NAMALWA (cell line): Measurements from ENCODE around the gene ARHGEF6.

Experiments used
- DNase-seq: peaks from one replicate; pipeline ENCODE4 v3.0.0-alpha.2; 2015; ENCODE audit warnings: low spot score

ARHGEF6 gene

GRCh38 chrX:136646602-136647239, 134.0 kb downstream of the ARHGEF6 start:
- no peak for DNase-seq

GRCh38 chrX:136643243-136643642, 137.5 kb downstream of the ARHGEF6 start:
- DNase-seq, result no peak

GRCh38 chrX:136639506-136640176, 141.1 kb downstream of the ARHGEF6 start:
- no peak for DNase-seq

GRCh38 chrX:136636121-136636520, 144.6 kb downstream of the ARHGEF6 start:
- DNase-seq, result no peak

- DNase-seq, result no peak
Observed at GRCh38 chrX:136635235-136635634, 145.5 kb downstream of the ARHGEF6 start.

- no peak for DNase-seq
Observed at GRCh38 chrX:136630881-136631280, 149.9 kb downstream of the ARHGEF6 start.

- DNase-seq, result no peak
Observed at GRCh38 chrX:136629084-136629750, 151.5 kb downstream of the ARHGEF6 start.

GRCh38 chrX:136627409-136627808, 153.3 kb downstream of the ARHGEF6 start:
- no peak for DNase-seq

- DNase-seq, result no peak
Observed at GRCh38 chrX:136626891-136627290, 153.8 kb downstream of the ARHGEF6 start.

- DNase-seq, result no peak
Observed at GRCh38 chrX:136626237-136626636, 154.5 kb downstream of the ARHGEF6 start.

GRCh38 chrX:136625246-136625645, 155.5 kb downstream of the ARHGEF6 start:
- DNase-seq, result no peak

- DNase-seq, result no peak
Observed at GRCh38 chrX:136623396-136623795, 157.3 kb downstream of the ARHGEF6 start.

- no peak for DNase-seq
Observed at GRCh38 chrX:136622568-136622967, 158.2 kb downstream of the ARHGEF6 start.

- no peak for DNase-seq
Observed at GRCh38 chrX:136620780-136621179, 160.0 kb downstream of the ARHGEF6 start.

- no peak for DNase-seq
Observed at GRCh38 chrX:136619899-136620505, 160.7 kb downstream of the ARHGEF6 start.

GRCh38 chrX:136616987-136617685, 163.6 kb downstream of the ARHGEF6 start:
- DNase-seq, result no peak
